Keratinocyte (primary cell): Measurements from ENCODE around the gene PODN. TPM values are rescaled to one million over a fixed set of nuclear protein-coding genes. Genes with fewer than 3 reads are reported as not detected.

Experiments used
- DNase-seq: peaks from one replicate; pipeline ENCODE4 v3.0.0-alpha.2; 2011; ENCODE audit warnings: low read depth, missing footprints, low spot score
- FAIRE-seq: peaks from 2 replicates; lab custom pipeline; 2011; peaks lifted over from hg19 to GRCh38; lab: Jason Lieb, UNC
- H2AFZ ChIP-seq: 2 replicates; pipeline ENCODE4 v1.6.0; 2012; ENCODE audit warnings: low read length, control low read depth, inconsistent platforms; ENCODE audit not compliant: control insufficient read depth
- H3K27ac ChIP-seq: 2 replicates; pipeline ENCODE4 v1.5.1; 2011; ENCODE audit warnings: low read length; ENCODE audit not compliant: control insufficient read depth, insufficient read depth
- H3K27me3 ChIP-seq: 3 replicates; pipeline ENCODE4 v1.6.0; 2011; ENCODE audit warnings: low read length; ENCODE audit not compliant: control insufficient read depth, insufficient read depth; ENCODE audit errors: extremely low read depth
- H3K36me3 ChIP-seq, 2 experiments: 2 replicates in 1 of 2; 3 replicates in 1 of 2; pipeline ENCODE4 v1.5.1; 2011; ENCODE audit warnings: low read length in 2 of 2, mild to moderate bottlenecking in 1 of 2; ENCODE audit not compliant: control insufficient read depth in 2 of 2, insufficient read depth in 2 of 2; ENCODE audit errors: extremely low read depth in 1 of 2
- H3K4me1 ChIP-seq: 3 replicates; pipeline ENCODE4 v1.5.1; 2011; ENCODE audit warnings: low read length; ENCODE audit not compliant: control insufficient read depth, insufficient read depth; ENCODE audit errors: extremely low read depth
- H3K4me2 ChIP-seq: 3 replicates; pipeline ENCODE4 v1.6.0; 2011; ENCODE audit warnings: low read depth, low read length; ENCODE audit not compliant: control insufficient read depth, insufficient read depth; ENCODE audit errors: extremely low read depth
- H3K4me3 ChIP-seq, 3 experiments: fragments of 200-600 bp in 1 of 3; sonication (generic) in 1 of 3; 2 replicates in 2 of 3; 3 replicates in 1 of 3; pipeline ENCODE4 v1.5.1; 2011 to 2016; ENCODE audit warnings: low read length in 3 of 3, mild to moderate bottlenecking in 3 of 3, control low read depth in 2 of 3, inconsistent platforms in 1 of 3, low read depth in 1 of 3, mixed read lengths in 1 of 3, mixed run types in 1 of 3, moderate library complexity in 1 of 3; ENCODE audit not compliant: control insufficient read depth in 2 of 3, insufficient read depth in 2 of 3; ENCODE audit errors: extremely low read depth in 1 of 3
- H3K79me2 ChIP-seq: 2 replicates; pipeline ENCODE4 v1.6.0; 2012; ENCODE audit warnings: low read length; ENCODE audit not compliant: control insufficient read depth, insufficient read depth
- H3K9ac ChIP-seq: 3 replicates; pipeline ENCODE4 v1.6.0; 2011; ENCODE audit warnings: low read length; ENCODE audit not compliant: control insufficient read depth, insufficient read depth; ENCODE audit errors: extremely low read depth
- H3K9me1 ChIP-seq: 3 replicates; pipeline ENCODE4 v1.6.0; 2011; ENCODE audit warnings: low read length; ENCODE audit not compliant: control insufficient read depth, insufficient read depth; ENCODE audit errors: extremely low read depth
- H3K9me3 ChIP-seq: 2 replicates; pipeline ENCODE4 v1.5.1; 2012; ENCODE audit warnings: low read depth, low read length; ENCODE audit not compliant: control insufficient read depth
- H4K20me1 ChIP-seq: 3 replicates; pipeline ENCODE4 v1.6.0; 2011; ENCODE audit warnings: low read length; ENCODE audit not compliant: control insufficient read depth, insufficient read depth; ENCODE audit errors: extremely low read depth
- EZH2 ChIP-seq: IDR thresholded peaks from one replicate; pipeline ENCODE4 v1.6.1; 2012; ENCODE audit warnings: inconsistent platforms, mild to moderate bottlenecking, low read length, moderate library complexity
- dilution Hi-C: fragments of 300-500 bp; cut with MboI; formaldehyde crosslinking; loops from one replicate; pipeline ENCODE4 v1.7.0; 2020; ENCODE audit warnings: low sequenced_read_pairs; ENCODE audit not compliant: extremely low pct_ligation_motif_present
- polyA plus RNA-seq, 5 experiments: library from polyadenylated mRNA; depleted of rRNA in 3 of 5; stranded (reverse) in 3 of 5; stranded (forward) in 1 of 5; unstranded in 1 of 5; fragments of >200 nt; gene quantifications; 1 replicate in 1 of 5; 2 replicates in 3 of 5; 3 replicates in 1 of 5; pipeline versions ENCODE4 v1.2.1 to v1.2.3, GENCODE V29; 2011 to 2012; ENCODE audit warnings: missing spikeins in 2 of 5, low read depth in 1 of 5, low replicate concordance in 1 of 5
- TF ChIP-seq, protein P1 (sequence below), 3 experiments: IDR thresholded peaks in 1 of 3; conservative IDR thresholded peaks in 1 of 3; optimal IDR thresholded peaks in 1 of 3; 2 replicates in 2 of 3; 3 replicates in 1 of 3; pipeline versions ENCODE3 to v1.5.1; 2011; ENCODE audit warnings: low read length in 3 of 3, mild to moderate bottlenecking in 3 of 3, moderate library complexity in 2 of 3, control low read depth in 1 of 3, inconsistent platforms in 1 of 3; ENCODE audit not compliant: insufficient read depth in 2 of 3; ENCODE audit errors: extremely low read depth in 1 of 3

PODN gene
- polyA plus RNA-seq, 1 donor (not counting 4 experiments of a cell fraction or from before 2014, with no cell fraction given) = not detected

DNA sequence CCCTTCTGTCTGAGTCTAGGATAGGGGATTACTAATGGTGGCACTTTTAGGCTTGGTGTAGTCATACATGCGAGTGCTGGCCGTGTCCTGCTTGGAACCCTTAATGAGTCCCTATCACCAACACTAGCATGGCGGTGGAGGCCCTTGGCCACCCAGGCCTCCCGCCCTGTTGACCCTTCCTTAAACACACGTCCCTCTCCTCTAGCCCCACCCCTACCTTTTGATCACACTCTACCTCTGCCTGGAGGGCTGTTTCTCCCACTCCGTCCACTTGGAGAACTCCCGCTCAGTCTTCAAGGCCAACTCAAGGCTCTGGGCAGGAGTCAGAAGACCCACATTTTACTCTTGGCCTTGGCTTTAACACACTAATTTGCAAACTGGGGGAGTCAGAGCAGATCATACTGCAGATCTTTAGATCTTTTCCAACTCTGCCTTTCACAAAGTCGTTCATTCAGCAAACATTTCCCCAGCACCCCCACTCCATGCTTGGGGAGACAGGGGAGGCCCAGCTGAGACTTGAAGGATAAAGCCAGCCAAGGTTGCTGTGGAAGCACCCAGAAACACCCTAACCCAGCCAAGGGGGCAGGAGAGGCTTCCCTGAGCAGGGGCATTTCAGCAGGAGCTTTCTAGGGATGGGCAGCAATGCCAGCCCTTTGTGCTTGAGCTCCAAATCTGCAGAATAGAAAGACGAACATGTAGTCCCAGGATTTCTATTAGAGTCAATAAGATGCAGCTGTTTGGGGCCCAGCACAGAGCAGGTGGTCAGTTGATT lies 1.9 kb downstream of the PODN start:
- TF ChIP-seq EZH2 = peak; percentile 29
- TF ChIP-seq, protein P1, sequence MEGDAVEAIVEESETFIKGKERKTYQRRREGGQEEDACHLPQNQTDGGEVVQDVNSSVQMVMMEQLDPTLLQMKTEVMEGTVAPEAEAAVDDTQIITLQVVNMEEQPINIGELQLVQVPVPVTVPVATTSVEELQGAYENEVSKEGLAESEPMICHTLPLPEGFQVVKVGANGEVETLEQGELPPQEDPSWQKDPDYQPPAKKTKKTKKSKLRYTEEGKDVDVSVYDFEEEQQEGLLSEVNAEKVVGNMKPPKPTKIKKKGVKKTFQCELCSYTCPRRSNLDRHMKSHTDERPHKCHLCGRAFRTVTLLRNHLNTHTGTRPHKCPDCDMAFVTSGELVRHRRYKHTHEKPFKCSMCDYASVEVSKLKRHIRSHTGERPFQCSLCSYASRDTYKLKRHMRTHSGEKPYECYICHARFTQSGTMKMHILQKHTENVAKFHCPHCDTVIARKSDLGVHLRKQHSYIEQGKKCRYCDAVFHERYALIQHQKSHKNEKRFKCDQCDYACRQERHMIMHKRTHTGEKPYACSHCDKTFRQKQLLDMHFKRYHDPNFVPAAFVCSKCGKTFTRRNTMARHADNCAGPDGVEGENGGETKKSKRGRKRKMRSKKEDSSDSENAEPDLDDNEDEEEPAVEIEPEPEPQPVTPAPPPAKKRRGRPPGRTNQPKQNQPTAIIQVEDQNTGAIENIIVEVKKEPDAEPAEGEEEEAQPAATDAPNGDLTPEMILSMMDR (optimal IDR thresholded peaks at IDR 0.05 in 1 of 3, IDR thresholded peaks at IDR 0.05 in 1 of 3, conservative IDR thresholded peaks at IDR 0.05 in 1 of 3; ENCODE audit: extremely low read depth in 1 of 3, insufficient read depth in 2 of 3, low read length in 3 of 3) = no peak
- Histone ChIP-seq H3K9me3 (no peaks in the 10 kb centered on the region), H2AFZ (no peak overlapping the region), H3K4me3 (no peak overlapping the region), H3K79me2 (no peaks in the 10 kb centered on the region), H3K27me3 (peaks cover 53% of the 10 kb centered on the region), H3K27ac (no peak overlapping the region), H3K4me1 (no peaks in the 10 kb centered on the region), H3K36me3 (no peaks in the 10 kb centered on the region), H3K9me1 (no peaks in the 10 kb centered on the region), H3K9ac (no peak overlapping the region), H3K4me2 (no peak overlapping the region), H4K20me1 (no peaks in the 10 kb centered on the region)
- no peak for DNase-seq
- dilution Hi-C loops = no loop called here
- FAIRE-seq = no peak

DNA sequence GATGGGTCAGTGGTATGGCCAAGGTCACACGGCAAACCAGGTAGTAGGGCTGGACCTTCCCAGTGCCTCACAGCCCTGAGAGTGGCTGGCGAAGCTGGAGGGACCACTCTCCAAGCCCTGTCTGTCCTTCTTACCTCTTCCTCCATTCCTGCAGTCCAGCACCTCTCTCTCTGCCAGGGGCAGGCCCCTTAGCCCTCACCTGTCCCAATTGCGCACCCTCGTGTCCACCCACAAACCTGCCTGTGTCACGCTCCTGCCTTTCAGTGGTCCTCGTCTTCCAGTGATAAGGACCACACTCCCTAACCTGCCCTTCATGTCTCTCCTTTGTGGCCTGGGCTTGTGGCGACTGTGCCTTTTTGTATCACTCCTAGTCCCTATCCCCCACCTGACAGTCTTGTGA lies 3.4 kb downstream of the PODN start:
- H3K27me3 ChIP-seq = peaks cover 46% of the 10 kb centered on the region
- H3K9me3 ChIP-seq = no peaks in the 10 kb centered on the region
- no peak overlapping the region for H3K4me3 ChIP-seq
- H3K36me3 ChIP-seq = no peaks in the 10 kb centered on the region
- no peak overlapping the region for H2AFZ ChIP-seq
- no peaks in the 10 kb centered on the region for H3K9me1 ChIP-seq
- no peak overlapping the region for H3K9ac ChIP-seq
- DNase-seq (no peak), FAIRE-seq (no peak)
- no peaks in the 10 kb centered on the region for H3K79me2 ChIP-seq
- dilution Hi-C loops = no loop called here
- TF ChIP-seq EZH2 = no peak
- TF ChIP-seq, protein P1 (optimal IDR thresholded peaks at IDR 0.05 in 1 of 3, IDR thresholded peaks at IDR 0.05 in 1 of 3, conservative IDR thresholded peaks at IDR 0.05 in 1 of 3; ENCODE audit: extremely low read depth in 1 of 3, insufficient read depth in 2 of 3, low read length in 3 of 3) = no peak
- H4K20me1 ChIP-seq = no peaks in the 10 kb centered on the region
- H3K4me1 ChIP-seq = no peaks in the 10 kb centered on the region
- no peak overlapping the region for H3K27ac ChIP-seq
- H3K4me2 ChIP-seq = no peak overlapping the region
